Mesothelial cell of epicardium (in vitro differentiated cells): Measurements from ENCODE around the gene SERPINE1. TPM values are rescaled to one million over a fixed set of nuclear protein-coding genes. Genes with fewer than 3 reads are reported as not detected.
A peak's percentile ranks its signal among the peaks of the same experiment; 100 is the strongest.
"Not testable (repeated sequence)": the region's sequence is repeated elsewhere in the genome, so short reads cannot be mapped to it uniquely, and the experiment has no call there.

Source experiments
- DNase-seq, 2 experiments: peaks; one replicate each; pipeline ENCODE4 v3.0.0; 2021; ENCODE audit warnings: low spot score in 2 of 2; ENCODE audit not compliant: unreplicated experiment in 2 of 2
- H3K27ac Mint-ChIP-seq: 2 replicates; pipeline ENCODE4 v1.8.0; 2021; ENCODE audit warnings: mixed read lengths
- H3K27me3 Mint-ChIP-seq: 2 replicates; pipeline ENCODE4 v1.8.0; 2021; ENCODE audit warnings: low read depth, mixed read lengths
- H3K36me3 Mint-ChIP-seq: 2 replicates; pipeline ENCODE4 v1.8.0; 2021; ENCODE audit warnings: mixed read lengths
- H3K4me1 Mint-ChIP-seq: 2 replicates; pipeline ENCODE4 v1.8.0; 2021; ENCODE audit warnings: mixed read lengths
- H3K4me3 Mint-ChIP-seq: 2 replicates; pipeline ENCODE4 v1.8.0; 2021; ENCODE audit warnings: mild to moderate bottlenecking, moderate library complexity, mixed read lengths
- H3K9me3 Mint-ChIP-seq: 2 replicates; pipeline ENCODE4 v1.8.0; 2021; ENCODE audit warnings: mixed read lengths
- CTCF ChIP-seq: fragments of 200-600 bp; sonication (generic); IDR thresholded peaks from one replicate; pipeline ENCODE4 v1.5.0; 2021; ENCODE audit warnings: antibody characterized with exemption; ENCODE audit not compliant: unreplicated experiment
- total RNA-seq: library from RNA; stranded (reverse); gene quantifications from 3 replicates; pipeline ENCODE4 v1.2.1, GENCODE V29; 2021

The SERPINE1 gene
- total RNA-seq, 1 donor from 2014 or later: 11.4 TPM

GRCh38 chr7:101111261-101111660, 15.6 kb upstream of the SERPINE1 start:
- H3K36me3 Mint-ChIP-seq: no peaks in the 10 kb centered on the region
- no peak overlapping the region for H3K4me3 Mint-ChIP-seq
- TF ChIP-seq CTCF: no peak
- H3K27ac Mint-ChIP-seq: no peak overlapping the region
- no peaks in the 10 kb centered on the region for H3K9me3 Mint-ChIP-seq
- no peaks in the 10 kb centered on the region for H3K4me1 Mint-ChIP-seq
- no peak for DNase-seq
- no peaks in the 10 kb centered on the region for H3K27me3 Mint-ChIP-seq

GRCh38 chr7:101112233-101112632, 14.7 kb upstream of the SERPINE1 start:
- Mint-ChIP-seq H3K4me3 (no peak overlapping the region), H3K27ac (peak overlapping the region; percentile 25), H3K36me3 (no peaks in the 10 kb centered on the region), H3K9me3 (no peaks in the 10 kb centered on the region), H3K27me3 (no peaks in the 10 kb centered on the region), H3K4me1 (no peaks in the 10 kb centered on the region)
- no peak for TF ChIP-seq CTCF
- DNase-seq: no peak

GRCh38 chr7:101113140-101113539, 13.8 kb upstream of the SERPINE1 start:
- DNase-seq, H3K27ac Mint-ChIP-seq, H3K4me3 Mint-ChIP-seq, H3K9me3 Mint-ChIP-seq, H3K4me1 Mint-ChIP-seq, H3K27me3 Mint-ChIP-seq, H3K36me3 Mint-ChIP-seq: not testable (repeated sequence)

GRCh38 chr7:101113836-101114235, 13.1 kb upstream of the SERPINE1 start:
- no peaks in the 10 kb centered on the region for H3K36me3 Mint-ChIP-seq
- no peaks in the 10 kb centered on the region for H3K27me3 Mint-ChIP-seq
- H3K4me1 Mint-ChIP-seq: peaks cover 3% of the 10 kb centered on the region
- no peaks in the 10 kb centered on the region for H3K9me3 Mint-ChIP-seq
- no peak overlapping the region for H3K4me3 Mint-ChIP-seq
- no peak for TF ChIP-seq CTCF
- DNase-seq: no peak
- H3K27ac Mint-ChIP-seq: no peak overlapping the region

- H3K27ac Mint-ChIP-seq: no peak overlapping the region
Measured at GRCh38 chr7:101114492-101114891, 12.4 kb upstream of the SERPINE1 start.

GRCh38 chr7:101115215-101115614, 11.7 kb upstream of the SERPINE1 start:
- DNase-seq: no peak
- Mint-ChIP-seq H3K4me3 (no peak overlapping the region), H3K9me3 (no peaks in the 10 kb centered on the region), H3K36me3 (no peaks in the 10 kb centered on the region), H3K27me3 (no peaks in the 10 kb centered on the region), H3K4me1 (peaks cover 10% of the 10 kb centered on the region), H3K27ac (no peak overlapping the region)
- TF ChIP-seq CTCF: no peak

More at GRCh38 chr7:101114492-101114891, 12.4 kb upstream of the SERPINE1 start:
- DNase-seq: no peak
- H3K4me3 Mint-ChIP-seq: no peak overlapping the region
- H3K4me1 Mint-ChIP-seq: peaks cover 3% of the 10 kb centered on the region
- no peak for TF ChIP-seq CTCF
- H3K9me3 Mint-ChIP-seq: no peaks in the 10 kb centered on the region
- no peaks in the 10 kb centered on the region for H3K36me3 Mint-ChIP-seq
- no peaks in the 10 kb centered on the region for H3K27me3 Mint-ChIP-seq
